Dedifferentiated amniotic fluid mesenchymal stem cell (primary cell): ENCODE data around the gene P2RY8.
"Not testable (repeated sequence)": the region's sequence is repeated elsewhere in the genome, so short reads cannot be mapped to it uniquely, and the experiment has no call there.

Experiments
- DNase-seq: peaks from one replicate; pipeline ENCODE4 v3.0.0-alpha.2; 2016; ENCODE audit errors: extremely low spot score

Gene P2RY8

GRCh38 chrX:1487401-1487800, 49.6 kb downstream of the P2RY8 start:
- DNase-seq = no peak

DNA sequence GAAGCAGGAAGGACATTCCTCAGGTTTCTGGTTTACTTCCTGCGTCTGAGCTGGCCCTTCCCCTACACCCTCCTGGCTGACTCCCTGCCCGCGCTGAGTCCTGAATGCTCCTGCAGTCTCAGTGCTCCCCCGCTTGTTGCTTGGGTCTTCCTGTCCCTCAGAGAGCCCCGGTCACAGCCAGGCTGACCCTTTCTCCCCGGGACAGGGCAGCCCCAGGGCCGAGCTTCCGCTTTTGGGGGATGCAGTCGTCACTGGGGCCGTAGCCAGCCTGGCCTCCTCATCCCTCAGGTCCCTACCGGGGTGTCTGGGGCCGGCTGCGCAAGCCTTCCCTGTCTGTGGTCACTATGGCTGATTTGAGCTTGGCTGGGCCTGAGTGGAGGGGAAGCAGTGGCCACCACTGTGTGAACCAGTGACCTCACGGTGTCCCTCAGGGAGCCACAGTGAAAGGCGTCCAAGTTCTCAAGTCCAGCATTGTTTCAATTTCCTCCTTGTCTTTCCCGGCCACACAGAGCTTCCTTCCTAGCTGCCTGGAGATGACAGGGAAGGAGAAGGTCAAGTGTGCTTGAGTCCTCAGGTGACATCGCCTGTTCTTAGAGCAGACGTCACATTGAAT, 50.1 kb downstream of the P2RY8 start:
- no peak for DNase-seq

GRCh38 chrX:1486177-1486576, 50.8 kb downstream of the P2RY8 start:
- DNase-seq = no peak

- no peak for DNase-seq
These were observed 52.0 kb downstream of the P2RY8 start for GRCh38 chrX:1485033-1485432.

DNA sequence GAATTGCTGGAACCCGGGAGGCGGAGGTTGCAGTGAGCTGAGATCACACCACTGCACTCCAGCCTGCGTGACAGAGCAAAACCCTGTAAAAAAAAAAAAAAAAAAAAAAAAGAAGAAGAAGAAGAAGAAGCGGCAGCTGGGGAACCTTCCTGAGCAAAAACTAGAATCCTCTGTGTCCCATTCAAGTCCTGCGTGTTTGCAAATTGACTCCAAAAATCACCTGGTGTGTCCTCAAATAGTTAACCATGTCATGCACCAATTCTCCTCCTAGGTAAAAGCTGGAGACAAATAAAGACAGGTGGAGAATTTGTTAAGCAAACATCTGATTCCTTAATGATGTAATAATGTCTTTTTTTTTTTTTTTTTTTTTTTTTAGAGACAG, 52.4 kb downstream of the P2RY8 start:
- no peak for DNase-seq

DNA sequence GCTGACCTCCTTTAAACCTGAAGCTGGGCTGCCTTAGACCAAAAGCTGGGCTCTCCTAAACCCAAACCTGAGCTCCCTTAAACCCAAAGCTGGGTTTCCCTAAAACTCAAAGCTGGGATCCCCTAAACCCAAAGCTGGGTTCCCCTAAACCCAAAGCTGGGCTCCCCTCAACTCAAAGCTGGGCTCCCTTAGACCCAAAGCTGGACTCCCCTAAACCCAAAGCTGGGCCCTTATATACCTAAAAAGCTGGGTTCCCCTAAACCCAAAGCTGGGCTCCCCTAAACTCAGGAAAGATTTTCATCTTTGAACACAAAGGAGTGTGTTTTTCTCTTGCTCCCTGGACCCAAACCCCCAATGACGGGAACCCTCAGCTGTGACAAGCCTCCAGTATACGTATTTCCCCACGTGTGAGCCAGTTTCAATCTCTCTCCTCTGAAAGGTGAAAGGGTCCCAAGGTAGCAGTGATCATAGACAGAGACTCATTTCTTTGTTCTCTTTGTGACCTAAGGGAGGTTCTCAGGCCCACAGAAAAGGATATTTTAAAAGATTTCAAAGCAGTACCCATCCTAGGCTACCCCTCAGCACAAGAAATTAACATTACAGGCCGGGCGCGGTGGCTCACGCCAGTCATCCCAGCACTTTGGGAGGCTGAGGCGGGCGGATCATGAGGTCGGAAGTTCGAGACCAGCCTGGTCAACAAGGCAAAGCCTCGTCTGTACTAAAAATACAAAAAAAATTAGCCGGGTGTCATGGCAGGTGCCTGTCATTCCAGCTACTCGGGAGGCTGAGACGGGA, 52.9 kb downstream of the P2RY8 start:
- no peak for DNase-seq

- not testable (repeated sequence) for DNase-seq
These were observed 54.5 kb downstream of the P2RY8 start for GRCh38 chrX:1482530-1482928.

DNA sequence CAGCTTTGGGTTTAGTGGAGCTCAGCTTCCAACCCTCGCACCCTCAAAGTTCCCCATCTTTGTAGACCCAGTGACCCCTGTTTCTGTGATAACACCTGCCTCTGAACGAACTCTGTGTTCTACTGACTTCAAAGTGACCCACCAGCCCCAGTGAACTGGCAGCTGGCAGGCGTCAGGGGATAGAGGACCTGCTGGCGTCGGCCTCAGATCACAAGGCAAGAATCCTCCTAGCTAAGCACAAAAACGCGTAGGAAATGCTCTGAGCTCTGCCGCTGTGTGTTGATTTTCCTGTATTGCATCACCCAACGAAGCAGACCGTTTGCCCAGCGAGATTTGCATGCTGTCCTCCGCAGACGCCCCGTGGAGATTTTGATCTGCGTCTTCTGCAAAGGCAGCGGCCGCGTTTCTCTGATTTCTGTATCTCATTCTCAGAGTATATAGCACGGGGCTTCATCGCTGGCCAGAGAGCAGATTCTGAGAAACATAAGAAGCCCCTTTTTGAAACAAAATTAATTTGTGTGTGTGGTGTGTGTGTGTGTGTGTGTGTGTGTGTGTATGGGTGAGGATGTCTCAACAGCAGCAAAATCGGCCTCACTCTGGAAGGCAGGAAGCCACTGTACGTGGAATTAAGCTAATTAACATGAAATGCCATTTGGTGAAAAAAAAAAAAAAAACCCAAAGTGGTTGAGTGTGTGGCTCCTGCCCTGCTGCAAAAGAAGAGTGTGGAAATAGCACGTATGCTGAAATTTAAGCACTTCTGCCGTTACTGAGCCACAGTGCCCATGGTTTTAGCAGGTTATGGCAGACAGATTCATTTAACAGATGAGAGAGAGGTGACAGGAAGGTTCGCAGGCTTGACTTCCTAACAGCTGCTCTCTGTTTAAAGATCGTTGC, 55.1 kb downstream of the P2RY8 start:
- peak; percentile 87 for DNase-seq

DNA sequence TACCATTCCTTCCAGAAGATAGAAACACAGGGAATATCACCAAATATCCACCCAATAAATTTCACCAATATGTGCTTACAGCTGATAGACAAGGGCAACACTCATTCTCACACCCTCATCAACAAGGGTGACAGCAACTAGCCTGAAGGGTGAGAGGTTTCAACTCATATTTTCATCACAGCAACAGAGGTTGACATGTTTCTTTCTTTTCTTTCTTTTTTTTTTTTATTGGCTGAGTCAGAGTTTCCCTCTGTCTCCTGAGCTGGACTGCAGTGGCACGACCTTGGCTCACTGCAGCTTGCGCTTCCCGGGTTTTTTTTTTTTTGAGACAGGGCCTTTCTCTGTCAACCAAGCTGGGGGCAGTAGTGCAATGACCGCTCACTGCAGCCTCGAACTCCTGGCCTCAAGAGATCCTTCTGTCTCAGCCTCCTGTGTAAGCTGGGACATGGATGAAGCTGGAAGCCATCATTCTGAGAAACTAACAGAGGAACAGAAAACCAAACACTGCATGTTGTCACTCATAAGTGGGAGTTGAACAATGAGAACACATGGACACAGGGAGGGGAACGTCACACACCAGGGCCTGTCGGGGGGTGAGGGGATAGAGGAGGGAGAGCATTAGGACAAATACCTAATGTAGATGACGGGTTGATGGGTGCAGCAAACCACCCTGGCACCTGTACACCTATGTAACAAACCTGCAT, 56.8 kb downstream of the P2RY8 start:
- DNase-seq = no peak

GRCh38 chrX:1477801-1478458, 59.1 kb downstream of the P2RY8 start:
- DNase-seq = no peak

DNA sequence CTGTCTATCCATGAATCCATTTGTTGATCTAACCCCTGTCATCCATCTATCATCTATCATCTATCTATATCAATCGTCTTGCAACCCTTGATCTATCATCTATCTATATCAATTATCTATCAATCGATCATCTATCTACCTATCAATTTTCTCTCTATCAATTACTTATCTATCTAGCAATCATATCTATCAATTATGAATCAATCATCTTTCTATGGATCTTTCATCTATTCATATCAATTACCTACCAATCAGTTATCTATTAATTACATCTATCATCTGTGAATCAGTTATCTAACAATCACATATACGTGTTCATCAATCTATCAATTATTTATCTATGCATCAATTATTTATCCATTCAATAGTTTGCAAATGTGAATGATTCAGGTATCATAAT, 59.8 kb downstream of the P2RY8 start:
- DNase-seq = no peak

DNA sequence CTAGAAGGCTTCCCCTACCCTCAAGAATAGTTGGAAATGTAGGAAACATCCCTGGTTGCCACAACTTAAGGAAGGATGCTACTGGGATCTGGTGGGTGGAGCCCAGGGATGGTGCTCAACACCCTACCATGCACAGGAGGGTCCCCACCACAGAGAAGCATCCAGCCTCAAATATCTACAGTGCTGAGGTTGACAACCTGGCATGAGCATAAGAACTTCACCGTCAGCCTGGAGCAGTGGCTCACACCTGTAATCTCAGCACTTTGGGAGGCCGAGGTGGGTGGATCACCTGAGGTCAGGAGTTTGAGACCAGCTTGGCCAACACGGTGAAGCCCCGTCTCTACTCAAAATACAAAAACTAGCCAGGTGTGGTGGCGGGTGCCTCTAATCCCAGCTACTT, 60.3 kb downstream of the P2RY8 start:
- no peak for DNase-seq

DNA sequence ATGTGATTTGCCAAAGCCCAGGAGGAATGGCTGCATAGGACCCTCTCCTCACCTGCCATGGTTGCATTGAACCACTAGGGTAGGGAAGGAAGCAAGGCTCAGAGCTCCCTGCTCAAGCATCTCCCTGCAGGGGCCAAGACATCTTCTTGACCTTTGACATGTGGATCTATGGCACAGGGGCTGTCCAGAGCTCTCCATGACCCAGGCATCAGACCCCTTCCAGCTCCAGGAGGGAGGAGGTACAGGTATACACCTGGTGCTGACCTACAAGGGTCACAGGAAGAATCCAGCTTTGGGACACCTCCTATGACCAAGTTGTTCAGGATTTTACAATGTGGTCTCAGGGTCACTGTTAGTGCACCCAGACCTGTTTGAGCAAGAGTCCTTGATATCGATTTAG, 61.1 kb downstream of the P2RY8 start:
- no peak for DNase-seq

DNA sequence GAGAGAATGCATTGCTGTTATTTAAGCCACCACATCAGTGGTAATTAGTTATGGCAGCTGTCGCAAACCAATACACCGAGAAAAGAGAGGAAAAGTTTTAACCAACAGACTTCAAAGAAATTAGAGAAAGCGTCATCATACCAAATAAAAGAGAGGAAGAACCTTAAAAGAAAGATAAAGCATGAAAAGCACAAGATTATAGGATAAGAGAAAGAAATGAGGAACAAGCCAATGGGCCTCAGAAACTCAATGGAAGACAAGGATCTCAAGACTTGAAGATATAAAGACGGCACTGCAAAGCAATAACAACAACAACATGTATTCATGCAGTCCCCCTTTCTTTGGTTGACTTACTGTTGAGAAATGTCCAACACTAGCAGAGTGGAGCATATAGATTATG, 61.5 kb downstream of the P2RY8 start:
- no peak for DNase-seq

DNA sequence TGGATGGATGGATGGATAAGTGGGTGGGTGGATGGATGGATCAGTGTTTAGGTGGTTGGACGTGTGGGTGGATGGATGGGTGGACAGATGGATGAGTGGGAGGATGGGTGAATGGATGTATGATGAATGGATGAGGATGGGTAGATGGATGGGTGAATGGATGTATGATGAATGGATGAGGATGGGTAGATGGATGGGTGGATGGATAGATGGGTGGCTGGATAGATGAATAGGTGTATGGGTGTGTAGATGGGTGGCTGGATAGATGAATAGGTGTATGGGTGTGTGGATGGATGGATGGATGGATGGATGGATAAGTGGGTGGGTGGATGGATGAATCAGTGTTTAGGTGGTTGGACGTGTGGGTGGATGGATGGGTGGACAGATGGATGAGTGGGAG, 62.4 kb downstream of the P2RY8 start:
- DNase-seq = not testable (repeated sequence)

- DNase-seq = no peak
These were observed 64.0 kb downstream of the P2RY8 start for GRCh38 chrX:1472975-1473374.

- DNase-seq = peak; percentile 75
These were observed 68.7 kb downstream of the P2RY8 start for GRCh38 chrX:1468250-1468772.

GRCh38 chrX:1466971-1467561, 69.9 kb downstream of the P2RY8 start:
- no peak for DNase-seq

DNA sequence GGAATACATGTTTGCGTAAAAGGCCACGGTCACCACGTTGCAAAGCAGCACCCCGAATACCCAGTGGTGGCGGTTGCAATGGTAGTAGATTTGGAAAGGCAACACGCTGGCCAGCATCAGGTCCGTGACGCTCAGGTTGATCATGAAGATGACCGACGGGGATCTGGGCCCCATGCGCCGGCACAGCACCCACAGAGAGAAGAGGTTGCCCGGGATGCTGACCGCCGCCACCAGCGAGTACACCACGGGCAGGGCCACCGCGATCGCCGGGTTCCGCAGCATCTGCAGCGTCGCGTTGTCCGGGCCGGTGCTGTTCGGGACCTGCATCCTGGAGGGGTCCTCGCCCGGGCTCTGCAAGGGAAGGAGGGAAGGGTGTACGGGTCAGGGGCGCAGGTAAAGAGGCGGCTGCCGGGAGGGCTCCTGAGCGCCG, 70.7 kb downstream of the P2RY8 start:
- no peak for DNase-seq

GRCh38 chrX:1465286-1466231, 71.4 kb downstream of the P2RY8 start:
- DNase-seq = no peak
